ENCODE data around the gene ADORA2A.

Gene ADORA2A

DNA sequence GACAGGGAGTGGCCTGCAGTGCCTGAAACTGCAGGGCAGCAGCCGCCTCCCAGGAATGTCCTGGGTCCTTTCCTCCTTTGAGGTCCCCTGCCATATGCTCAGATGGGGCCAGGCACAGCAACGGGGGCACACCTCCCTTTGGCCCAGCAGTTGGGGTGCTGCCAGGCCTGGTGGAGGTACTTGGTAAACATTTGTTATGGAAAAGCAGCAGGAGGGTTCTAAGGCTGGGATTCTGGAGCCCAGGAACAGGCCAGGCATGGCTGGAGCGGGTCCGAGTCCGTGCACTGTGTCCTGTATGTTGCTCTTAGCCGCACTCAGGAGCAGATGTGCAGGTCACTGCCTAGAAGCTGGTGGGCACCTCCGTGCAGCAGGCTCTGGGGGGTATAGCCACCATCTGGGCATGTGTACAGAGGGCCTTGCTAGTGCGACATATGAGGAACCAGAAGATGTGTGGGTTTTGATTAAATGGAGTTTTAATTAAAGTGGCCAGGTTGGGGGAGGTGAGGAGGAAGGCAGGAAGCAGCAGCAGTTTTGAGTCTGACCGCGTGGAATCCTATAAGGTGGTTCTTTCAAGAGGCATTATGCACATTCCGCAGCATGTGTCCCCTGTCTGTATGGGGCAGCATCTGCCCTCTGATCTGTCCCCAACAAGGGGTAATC, 1.5 kb downstream of the ADORA2A start:
- TF ChIP-seq, protein P1, sequence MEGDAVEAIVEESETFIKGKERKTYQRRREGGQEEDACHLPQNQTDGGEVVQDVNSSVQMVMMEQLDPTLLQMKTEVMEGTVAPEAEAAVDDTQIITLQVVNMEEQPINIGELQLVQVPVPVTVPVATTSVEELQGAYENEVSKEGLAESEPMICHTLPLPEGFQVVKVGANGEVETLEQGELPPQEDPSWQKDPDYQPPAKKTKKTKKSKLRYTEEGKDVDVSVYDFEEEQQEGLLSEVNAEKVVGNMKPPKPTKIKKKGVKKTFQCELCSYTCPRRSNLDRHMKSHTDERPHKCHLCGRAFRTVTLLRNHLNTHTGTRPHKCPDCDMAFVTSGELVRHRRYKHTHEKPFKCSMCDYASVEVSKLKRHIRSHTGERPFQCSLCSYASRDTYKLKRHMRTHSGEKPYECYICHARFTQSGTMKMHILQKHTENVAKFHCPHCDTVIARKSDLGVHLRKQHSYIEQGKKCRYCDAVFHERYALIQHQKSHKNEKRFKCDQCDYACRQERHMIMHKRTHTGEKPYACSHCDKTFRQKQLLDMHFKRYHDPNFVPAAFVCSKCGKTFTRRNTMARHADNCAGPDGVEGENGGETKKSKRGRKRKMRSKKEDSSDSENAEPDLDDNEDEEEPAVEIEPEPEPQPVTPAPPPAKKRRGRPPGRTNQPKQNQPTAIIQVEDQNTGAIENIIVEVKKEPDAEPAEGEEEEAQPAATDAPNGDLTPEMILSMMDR (IDR thresholded peaks at IDR 0.05; ENCODE audit: borderline replicate concordance, insufficient read depth, low read depth, low read length) = no peak
- H3K4me3 ChIP-seq (ENCODE audit: low read depth, low read length) = peak overlapping the region; percentile 68

DNA sequence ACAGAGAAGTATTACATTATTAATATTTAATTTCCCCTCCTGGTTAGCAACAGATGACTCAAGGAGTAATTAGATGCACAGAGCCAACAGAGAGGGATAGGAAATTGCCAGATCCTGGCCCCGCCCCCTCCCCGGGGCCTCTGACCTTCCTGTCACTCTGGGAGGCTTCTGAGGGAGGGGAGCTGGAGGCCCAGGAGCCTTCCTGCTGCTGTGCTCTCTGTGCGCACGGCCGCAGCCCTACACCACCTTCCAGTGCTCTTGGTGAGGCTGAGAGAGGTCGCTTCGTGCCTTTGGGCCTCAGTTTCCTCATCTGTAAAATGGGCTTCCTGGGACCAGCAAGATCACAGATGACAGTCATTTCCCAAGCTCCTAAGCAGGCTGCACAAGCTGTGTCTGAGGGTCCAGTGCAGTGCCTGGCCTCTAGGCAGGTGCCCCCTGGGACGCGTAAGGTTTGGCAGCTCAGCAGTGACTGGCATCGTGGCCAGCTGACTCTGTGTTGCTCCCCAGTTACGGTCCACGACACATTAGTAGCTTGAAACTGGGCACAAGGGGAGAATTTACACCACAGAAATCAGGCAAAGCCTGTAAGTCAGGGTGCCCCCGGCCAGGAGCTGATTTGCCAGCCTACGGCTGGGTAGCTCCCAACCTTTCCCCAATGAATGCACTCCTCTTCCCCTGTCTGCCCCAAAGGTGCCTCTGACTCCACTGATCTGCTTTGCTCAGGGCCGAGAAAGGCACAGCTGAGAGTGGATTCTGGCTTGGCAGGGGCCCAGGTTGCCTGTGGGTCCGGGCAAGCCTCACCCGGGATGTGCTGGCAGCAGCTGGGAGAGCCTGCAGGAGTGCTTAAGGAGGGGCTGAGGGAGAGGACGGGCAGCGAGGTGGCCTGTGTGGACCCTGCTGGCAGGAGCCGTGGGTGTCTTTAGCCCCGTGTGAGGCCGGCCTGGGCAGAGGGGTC, 2.3 kb downstream of the ADORA2A start:
- TF ChIP-seq, protein P1 (IDR thresholded peaks at IDR 0.05; ENCODE audit: borderline replicate concordance, insufficient read depth, low read depth, low read length) = no peak
- peak overlapping the region; percentile 68 for H3K4me3 ChIP-seq (ENCODE audit: low read depth, low read length)

DNA sequence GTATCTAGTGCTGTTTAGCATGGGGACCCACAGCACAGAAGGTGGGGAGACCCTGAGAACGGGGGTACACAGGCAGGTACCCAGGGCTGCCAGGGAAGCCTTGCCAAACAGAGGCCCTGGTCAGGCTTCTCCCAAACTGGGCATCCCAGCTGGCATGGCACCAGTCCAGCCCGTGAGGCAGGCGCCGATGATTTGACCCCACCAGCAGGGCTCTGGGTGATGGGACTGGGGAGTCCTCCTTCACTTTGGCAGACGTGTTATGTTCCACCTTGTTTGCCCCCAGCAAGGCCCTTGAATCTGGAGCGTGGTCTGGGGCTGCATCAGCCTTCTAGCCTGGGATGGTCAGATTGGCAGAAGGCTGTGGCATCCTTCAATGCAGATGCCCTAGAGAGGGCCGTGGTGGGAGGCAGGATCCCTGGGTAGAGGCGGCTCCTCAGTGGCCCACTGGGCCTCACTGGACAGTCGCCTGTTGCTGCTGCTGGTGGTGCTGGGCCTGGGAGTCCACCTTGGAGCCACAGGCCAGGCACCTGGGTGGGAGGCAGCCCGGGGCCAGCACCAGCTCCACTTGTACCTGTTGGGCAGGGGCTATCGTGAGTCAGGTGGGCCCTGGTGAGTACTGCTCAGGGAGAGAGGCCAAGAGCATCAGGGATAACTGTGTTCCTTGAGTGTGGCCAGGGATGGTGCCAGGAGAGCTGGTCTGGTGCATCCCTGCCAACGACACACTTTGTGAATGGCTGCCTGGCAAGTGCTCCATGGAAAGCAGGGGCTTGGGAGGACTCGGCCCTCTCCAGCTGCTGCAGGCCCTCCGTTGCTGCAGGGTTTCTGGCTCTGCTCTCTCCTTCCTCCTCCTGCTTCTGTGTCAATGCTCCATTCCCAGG, 3.3 kb downstream of the ADORA2A start:
- H3K4me3 ChIP-seq (ENCODE audit: low read depth, low read length) = no peak overlapping the region
- TF ChIP-seq, protein P1 (IDR thresholded peaks at IDR 0.05; ENCODE audit: borderline replicate concordance, insufficient read depth, low read depth, low read length) = no peak

GRCh38 chr22:24431309-24432034, 4.1 kb downstream of the ADORA2A start:
- TF ChIP-seq, protein P1 (IDR thresholded peaks at IDR 0.05; ENCODE audit: borderline replicate concordance, insufficient read depth, low read depth, low read length) = no peak
- H3K4me3 ChIP-seq (ENCODE audit: low read depth, low read length) = no peak overlapping the region

- TF ChIP-seq, protein P1 (IDR thresholded peaks at IDR 0.05; ENCODE audit: borderline replicate concordance, insufficient read depth, low read depth, low read length) = no peak
- no peak overlapping the region for H3K4me3 ChIP-seq (ENCODE audit: low read depth, low read length)
Observed at GRCh38 chr22:24432059-24432853, 4.9 kb downstream of the ADORA2A start.

Data from GM12875 (cell line).